ACC112 (cell line): ENCODE measurements around the gene FRRS1L.

Source experiments
- H2AFZ ChIP-seq: fragments of 200-600 bp; sonication (generic); one replicate; pipeline ENCODE4 v1.6.0; 2017; ENCODE audit warnings: antibody characterized with exemption, low read length; ENCODE audit not compliant: unreplicated experiment
- H3K27ac ChIP-seq: fragments of 200-600 bp; sonication (generic); 2 replicates; pipeline ENCODE4 v1.5.1; 2014; ENCODE audit warnings: low read depth, mild to moderate bottlenecking, antibody characterized with exemption, low read length, moderate library complexity
- H3K27me3 ChIP-seq: fragments of 200-600 bp; sonication (generic); 2 replicates; pipeline ENCODE4 v1.6.1; 2014; ENCODE audit warnings: mild to moderate bottlenecking, antibody characterized with exemption, low read length, moderate library complexity, mixed read lengths; ENCODE audit not compliant: insufficient read depth
- H3K36me3 ChIP-seq: fragments of 200-600 bp; sonication (generic); 2 replicates; pipeline ENCODE4 v1.6.1; 2016; ENCODE audit warnings: mild to moderate bottlenecking, antibody characterized with exemption, low read length, moderate library complexity, mixed read lengths; ENCODE audit not compliant: insufficient read depth
- H3K4me1 ChIP-seq: fragments of 200-600 bp; sonication (generic); one replicate; pipeline ENCODE4 v1.6.1; 2016; ENCODE audit warnings: low read length, mixed read lengths; ENCODE audit not compliant: insufficient read depth, unreplicated experiment, control insufficient read depth
- H3K4me3 ChIP-seq: fragments of 200-600 bp; sonication (generic); 2 replicates; pipeline ENCODE4 v1.5.1; 2014; ENCODE audit warnings: mild to moderate bottlenecking, low read depth, low read length
- H3K79me2 ChIP-seq: fragments of 200-600 bp; sonication (generic); one replicate; pipeline ENCODE4 v1.6.0; 2016; ENCODE audit warnings: low read length; ENCODE audit not compliant: control insufficient read depth, unreplicated experiment, insufficient read depth

FRRS1L gene

GRCh38 chr9:109156708-109157107 lies 10.3 kb downstream of the FRRS1L start:
- H3K36me3 ChIP-seq, result no peaks in the 10 kb centered on the region
- no peaks in the 10 kb centered on the region for H3K4me1 ChIP-seq
- no peak overlapping the region for H3K4me3 ChIP-seq
- H3K27me3 ChIP-seq, result peaks cover 13% of the 10 kb centered on the region
- no peaks in the 10 kb centered on the region for H3K79me2 ChIP-seq
- H2AFZ ChIP-seq, result no peak overlapping the region
- no peak overlapping the region for H3K27ac ChIP-seq

GRCh38 chr9:109150925-109151545 lies 16.0 kb downstream of the FRRS1L start:
- Histone ChIP-seq H2AFZ (no peak overlapping the region), H3K4me3 (no peak overlapping the region), H3K79me2 (no peaks in the 10 kb centered on the region), H3K27me3 (peaks cover 20% of the 10 kb centered on the region; the same call in 1 of the 2 replicates), H3K36me3 (no peaks in the 10 kb centered on the region), H3K4me1 (no peaks in the 10 kb centered on the region), H3K27ac (no peak overlapping the region)

- H3K4me1 ChIP-seq, result no peaks in the 10 kb centered on the region
- no peak overlapping the region for H2AFZ ChIP-seq
- no peaks in the 10 kb centered on the region for H3K79me2 ChIP-seq
- H3K4me3 ChIP-seq, result no peak overlapping the region
- H3K36me3 ChIP-seq, result no peaks in the 10 kb centered on the region
- H3K27ac ChIP-seq, result no peak overlapping the region
- H3K27me3 ChIP-seq, result peaks cover 20% of the 10 kb centered on the region; the same call in 1 of the 2 replicates
These were observed 17.3 kb downstream of the FRRS1L start for GRCh38 chr9:109149722-109150121.

DNA sequence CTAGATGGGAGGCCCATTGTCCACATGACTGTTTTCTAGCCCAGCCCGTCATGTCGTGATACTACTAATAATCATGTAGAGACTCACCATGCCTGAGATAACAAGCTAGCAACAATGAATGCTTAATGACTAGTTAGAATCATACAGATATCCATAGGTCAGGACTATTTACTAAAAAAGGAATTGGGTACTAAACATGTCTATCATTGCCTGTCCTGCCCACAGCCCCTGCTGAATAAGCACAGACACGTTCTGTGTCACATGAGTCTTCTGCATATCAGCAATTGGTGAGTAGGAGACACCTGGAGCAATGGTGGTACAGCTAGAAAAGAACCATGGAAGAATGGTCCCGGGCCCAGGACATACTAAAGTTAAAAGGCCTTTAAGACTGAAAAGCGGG lies 18.0 kb downstream of the FRRS1L start:
- H3K4me3 ChIP-seq, result no peak overlapping the region
- peaks cover under 1% of the 10 kb centered on the region for H3K4me1 ChIP-seq
- H3K79me2 ChIP-seq, result no peaks in the 10 kb centered on the region
- H3K27ac ChIP-seq, result no peak overlapping the region
- no peak overlapping the region for H2AFZ ChIP-seq
- peaks cover 16% of the 10 kb centered on the region; the same call in 1 of the 2 replicates for H3K27me3 ChIP-seq
- no peaks in the 10 kb centered on the region for H3K36me3 ChIP-seq

DNA sequence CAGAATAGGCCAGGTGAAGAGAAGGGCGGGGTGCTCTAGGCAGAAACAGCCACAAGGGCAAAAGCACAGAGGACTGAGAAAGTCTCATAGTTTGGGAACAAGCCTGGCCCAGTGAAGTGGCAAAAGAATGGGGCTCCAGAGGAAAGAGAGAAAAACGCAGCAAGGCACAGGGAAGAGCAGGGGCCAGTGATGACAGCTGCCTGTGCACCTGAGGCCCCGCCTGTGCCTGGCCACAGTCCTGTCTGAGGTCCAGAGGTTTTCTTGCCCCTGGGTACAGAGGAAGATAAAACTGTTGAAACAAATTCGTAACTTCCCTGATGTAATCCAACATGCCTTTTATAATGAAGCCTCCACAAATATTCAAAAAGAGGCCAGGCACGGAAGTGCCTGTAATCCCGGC lies 22.0 kb downstream of the FRRS1L start:
- no peaks in the 10 kb centered on the region for H3K79me2 ChIP-seq
- H3K4me1 ChIP-seq, result peaks cover 3% of the 10 kb centered on the region
- H2AFZ ChIP-seq, result no peak overlapping the region
- H3K27me3 ChIP-seq, result 0 out of 2 replicates have a peak, but pooled peaks cover 7% of the 10 kb centered on the region
- no peak overlapping the region for H3K4me3 ChIP-seq
- no peaks in the 10 kb centered on the region for H3K36me3 ChIP-seq
- no peak overlapping the region for H3K27ac ChIP-seq

- Histone ChIP-seq H3K36me3 (no peaks in the 10 kb centered on the region), H3K4me3 (no peak overlapping the region), H2AFZ (no peak overlapping the region), H3K27ac (no peak overlapping the region), H3K4me1 (peaks cover 3% of the 10 kb centered on the region), H3K79me2 (no peaks in the 10 kb centered on the region), H3K27me3 (0 out of 2 replicates have a peak, but pooled peaks cover 7% of the 10 kb centered on the region)
These were observed 23.0 kb downstream of the FRRS1L start for GRCh38 chr9:109143881-109144562.

DNA sequence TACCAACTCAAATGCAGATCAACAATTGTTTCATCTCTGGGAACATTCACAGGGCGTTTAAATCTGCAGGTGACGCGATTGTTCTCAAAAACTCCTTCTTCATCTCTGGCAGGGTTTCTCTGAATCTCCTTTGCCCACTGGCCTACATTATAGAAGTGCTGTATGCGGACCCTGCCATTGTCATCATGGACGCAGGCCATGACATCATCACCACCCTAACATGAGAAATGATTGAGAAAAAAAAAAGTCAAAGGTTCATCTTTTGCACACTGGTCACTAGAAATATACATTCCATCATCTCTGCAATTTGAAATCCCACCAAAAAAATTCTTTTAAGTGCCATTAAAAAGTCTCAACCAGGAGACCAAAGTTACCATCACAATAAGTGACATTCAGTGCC lies 25.7 kb downstream of the FRRS1L start:
- peaks cover 3% of the 10 kb centered on the region for H3K4me1 ChIP-seq

GRCh38 chr9:109139851-109140250 lies 27.2 kb downstream of the FRRS1L start:
- peaks cover 3% of the 10 kb centered on the region for H3K4me1 ChIP-seq
- H3K27ac ChIP-seq, result no peak overlapping the region
- no peaks in the 10 kb centered on the region for H3K79me2 ChIP-seq
- H3K27me3 ChIP-seq, result no peaks in the 10 kb centered on the region
- no peak overlapping the region for H2AFZ ChIP-seq
- no peaks in the 10 kb centered on the region for H3K36me3 ChIP-seq
- no peak overlapping the region for H3K4me3 ChIP-seq

More for the DNA sequence above, 25.7 kb downstream of the FRRS1L start:
- H3K79me2 ChIP-seq, result no peaks in the 10 kb centered on the region
- no peak overlapping the region for H2AFZ ChIP-seq
- H3K27me3 ChIP-seq, result no peaks in the 10 kb centered on the region
- no peak overlapping the region for H3K27ac ChIP-seq
- no peak overlapping the region for H3K4me3 ChIP-seq
- H3K36me3 ChIP-seq, result no peaks in the 10 kb centered on the region

DNA sequence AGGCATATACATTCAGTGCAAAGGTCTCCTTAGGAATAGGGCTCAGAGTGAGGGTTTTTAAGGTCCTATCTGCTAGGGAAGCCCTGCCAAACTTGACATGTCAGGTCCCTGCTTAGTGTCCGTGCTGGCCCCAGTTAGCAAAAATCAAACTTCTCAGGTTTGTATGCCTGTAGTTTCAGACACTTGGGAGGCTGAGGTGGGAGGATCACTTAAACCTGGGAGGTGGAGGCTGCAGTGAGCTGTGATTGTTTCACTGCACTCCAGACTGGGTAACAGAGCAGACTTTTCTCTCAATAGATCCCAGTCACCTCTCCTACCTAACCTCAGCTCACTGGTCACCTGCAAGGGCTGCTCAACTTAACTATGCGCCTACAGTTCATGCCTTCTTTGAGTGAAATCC lies 28.6 kb downstream of the FRRS1L start:
- Histone ChIP-seq H3K4me3 (no peak overlapping the region), H3K79me2 (no peaks in the 10 kb centered on the region), H3K36me3 (no peaks in the 10 kb centered on the region), H3K27me3 (no peaks in the 10 kb centered on the region), H3K27ac (no peak overlapping the region), H3K4me1 (no peaks in the 10 kb centered on the region), H2AFZ (no peak overlapping the region)

GRCh38 chr9:109134167-109134578 lies 32.9 kb downstream of the FRRS1L start:
- H3K4me3 ChIP-seq, result no peak overlapping the region
- no peak overlapping the region for H3K27ac ChIP-seq
- no peaks in the 10 kb centered on the region for H3K79me2 ChIP-seq
- H3K4me1 ChIP-seq, result no peaks in the 10 kb centered on the region
- no peaks in the 10 kb centered on the region for H3K27me3 ChIP-seq
- no peaks in the 10 kb centered on the region for H3K36me3 ChIP-seq
- H2AFZ ChIP-seq, result no peak overlapping the region

GRCh38 chr9:109133533-109133932 lies 33.5 kb downstream of the FRRS1L start:
- H3K4me3 ChIP-seq, result no peak overlapping the region
- H3K36me3 ChIP-seq, result no peaks in the 10 kb centered on the region
- H3K27ac ChIP-seq, result no peak overlapping the region
- H3K4me1 ChIP-seq, result no peaks in the 10 kb centered on the region
- H2AFZ ChIP-seq, result no peak overlapping the region
- H3K27me3 ChIP-seq, result no peaks in the 10 kb centered on the region
- no peaks in the 10 kb centered on the region for H3K79me2 ChIP-seq
